ENCODE results near the gene CDKAL1. TPM values are rescaled to one million over a fixed set of nuclear protein-coding genes. Genes with fewer than 3 reads are reported as not detected.
A peak's percentile ranks its signal among the peaks of the same experiment; 100 is the strongest.

Gene CDKAL1
- total RNA-seq, 1 experiment from 2014 or later = 13.8 TPM

GRCh38 chr6:21134356-21134755 is 600.1 kb downstream of the CDKAL1 start:
- no peaks in the 10 kb centered on the region for H4K20me1 ChIP-seq (ENCODE audit: low read length)
- intact Hi-C loops (cut with micrococcal nuclease) = no loop called here
- H3K9me3 ChIP-seq (ENCODE audit: low read length) = no peaks in the 10 kb centered on the region
- no peaks in the 10 kb centered on the region for H3K79me2 ChIP-seq (ENCODE audit: low read length)
- H3K4me2 ChIP-seq (ENCODE audit: low read length) = no peak overlapping the region
- H3K36me3 ChIP-seq (ENCODE audit: low read depth, low read length) = no peaks in the 10 kb centered on the region
- no peaks in the 10 kb centered on the region for H3F3A ChIP-seq (ENCODE audit: low read length, unreplicated experiment)
- peaks cover 7% of the 10 kb centered on the region; the same call in 1 of the 2 replicates for H3K4me1 ChIP-seq (ENCODE audit: insufficient read depth, low read length)
- ATAC-seq = no peak
- no peaks in the 10 kb centered on the region for H3K27me3 ChIP-seq (ENCODE audit: low read length)
- no TSS peak for BruUV-seq (replicated peaks)
- H3K27ac ChIP-seq (ENCODE audit: low read length) = no peak overlapping the region
- H2AFZ ChIP-seq (ENCODE audit: low read length) = no peak overlapping the region
- no peak for TF ChIP-seq EZH2 (IDR thresholded peaks at IDR 0.05; ENCODE audit: low read length, unreplicated experiment)
- TF ChIP-seq CTCF (conservative IDR thresholded peaks at IDR 0.05; ENCODE audit: low read depth, low read length) = no peak
- no peak for TF ChIP-seq EZH2phosphoT487 (IDR thresholded peaks at IDR 0.05; ENCODE audit: borderline replicate concordance, low read length)
- no peaks in the 10 kb centered on the region for H3K9me2 ChIP-seq (replicated peaks; ENCODE audit: low read length)
- H3K4me3 ChIP-seq (ENCODE audit: low read length) = no peak overlapping the region
- no peak overlapping the region for H3K9ac ChIP-seq (ENCODE audit: low read length)
- ChIA-PET POLR2A (ENCODE audit: unreplicated experiment) (no interaction called here), CTCF (no interaction called here)
- DNase-seq = no peak

- no peak overlapping the region for H3K9ac ChIP-seq (ENCODE audit: low read length)
- H3K4me1 ChIP-seq (ENCODE audit: insufficient read depth, low read length) = peaks cover 7% of the 10 kb centered on the region; the same call in 1 of the 2 replicates
- intact Hi-C loops (cut with micrococcal nuclease) = no loop called here
- ChIA-PET POLR2A (ENCODE audit: unreplicated experiment) (no interaction called here), CTCF (no interaction called here)
- no peaks in the 10 kb centered on the region for H3K9me3 ChIP-seq (ENCODE audit: low read length)
- no peak overlapping the region for H3K4me3 ChIP-seq (ENCODE audit: low read length)
- BruUV-seq (replicated peaks) = no TSS peak
- no peak for TF ChIP-seq CTCF (conservative IDR thresholded peaks at IDR 0.05; ENCODE audit: low read depth, low read length)
- no peak for TF ChIP-seq EZH2phosphoT487 (IDR thresholded peaks at IDR 0.05; ENCODE audit: borderline replicate concordance, low read length)
- no peak for TF ChIP-seq EZH2 (IDR thresholded peaks at IDR 0.05; ENCODE audit: low read length, unreplicated experiment)
- H3K27ac ChIP-seq (ENCODE audit: low read length) = no peak overlapping the region
- ATAC-seq = no peak
- no peaks in the 10 kb centered on the region for H3F3A ChIP-seq (ENCODE audit: low read length, unreplicated experiment)
- no peaks in the 10 kb centered on the region for H3K36me3 ChIP-seq (ENCODE audit: low read depth, low read length)
- H3K27me3 ChIP-seq (ENCODE audit: low read length) = no peaks in the 10 kb centered on the region
- H3K9me2 ChIP-seq (replicated peaks; ENCODE audit: low read length) = no peaks in the 10 kb centered on the region
- no peak overlapping the region for H3K4me2 ChIP-seq (ENCODE audit: low read length)
- no peaks in the 10 kb centered on the region for H4K20me1 ChIP-seq (ENCODE audit: low read length)
- DNase-seq = no peak
- no peak overlapping the region for H2AFZ ChIP-seq (ENCODE audit: low read length)
- H3K79me2 ChIP-seq (ENCODE audit: low read length) = no peaks in the 10 kb centered on the region
These were observed 601.3 kb downstream of the CDKAL1 start for GRCh38 chr6:21135484-21136013.

GRCh38 chr6:21137700-21138335 is 603.6 kb downstream of the CDKAL1 start:
- ChIA-PET CTCF (no interaction called here), POLR2A (ENCODE audit: unreplicated experiment) (no interaction called here)
- peak; percentile 6 for DNase-seq
- no TSS peak for BruUV-seq (replicated peaks)
- no peak overlapping the region for H3K9ac ChIP-seq (ENCODE audit: low read length)
- TF ChIP-seq EZH2 (IDR thresholded peaks at IDR 0.05; ENCODE audit: low read length, unreplicated experiment) (no peak), CTCF (conservative IDR thresholded peaks at IDR 0.05; ENCODE audit: low read depth, low read length) (no peak), EZH2phosphoT487 (IDR thresholded peaks at IDR 0.05; ENCODE audit: borderline replicate concordance, low read length) (no peak)
- H3K27ac ChIP-seq (ENCODE audit: low read length) = peak overlapping the region; percentile 52
- peaks cover 7% of the 10 kb centered on the region; the same call in 1 of the 2 replicates for H3K4me1 ChIP-seq (ENCODE audit: insufficient read depth, low read length)
- no peak overlapping the region for H2AFZ ChIP-seq (ENCODE audit: low read length)
- H3K79me2 ChIP-seq (ENCODE audit: low read length) = no peaks in the 10 kb centered on the region
- no peaks in the 10 kb centered on the region for H3K36me3 ChIP-seq (ENCODE audit: low read depth, low read length)
- no peaks in the 10 kb centered on the region for H4K20me1 ChIP-seq (ENCODE audit: low read length)
- no peaks in the 10 kb centered on the region for H3K27me3 ChIP-seq (ENCODE audit: low read length)
- 0 out of 2 replicates have a peak, but pooled peaks have one; percentile 13 for ATAC-seq
- no peaks in the 10 kb centered on the region for H3K9me2 ChIP-seq (replicated peaks; ENCODE audit: low read length)
- no peak overlapping the region for H3K4me2 ChIP-seq (ENCODE audit: low read length)
- H3K4me3 ChIP-seq (ENCODE audit: low read length) = no peak overlapping the region
- no peaks in the 10 kb centered on the region for H3F3A ChIP-seq (ENCODE audit: low read length, unreplicated experiment)
- H3K9me3 ChIP-seq (ENCODE audit: low read length) = no peaks in the 10 kb centered on the region
- intact Hi-C loops (cut with micrococcal nuclease) = no loop called here
